Activated CD4-positive, alpha-beta T cell treated with anti-CD3 and anti-CD28 coated beads, Interleukin-2, amount 50 U/mL, for 24 hours (primary cell): Measurements from ENCODE around the gene ATP1A4.

Source experiments
- DNase-seq, 2 donors: peaks; one replicate each; pipeline ENCODE4 v3.0.0-alpha.2; 2020; ENCODE audit warnings: low read depth in 1 of 2, low spot score in 1 of 2

ATP1A4 gene

DNA sequence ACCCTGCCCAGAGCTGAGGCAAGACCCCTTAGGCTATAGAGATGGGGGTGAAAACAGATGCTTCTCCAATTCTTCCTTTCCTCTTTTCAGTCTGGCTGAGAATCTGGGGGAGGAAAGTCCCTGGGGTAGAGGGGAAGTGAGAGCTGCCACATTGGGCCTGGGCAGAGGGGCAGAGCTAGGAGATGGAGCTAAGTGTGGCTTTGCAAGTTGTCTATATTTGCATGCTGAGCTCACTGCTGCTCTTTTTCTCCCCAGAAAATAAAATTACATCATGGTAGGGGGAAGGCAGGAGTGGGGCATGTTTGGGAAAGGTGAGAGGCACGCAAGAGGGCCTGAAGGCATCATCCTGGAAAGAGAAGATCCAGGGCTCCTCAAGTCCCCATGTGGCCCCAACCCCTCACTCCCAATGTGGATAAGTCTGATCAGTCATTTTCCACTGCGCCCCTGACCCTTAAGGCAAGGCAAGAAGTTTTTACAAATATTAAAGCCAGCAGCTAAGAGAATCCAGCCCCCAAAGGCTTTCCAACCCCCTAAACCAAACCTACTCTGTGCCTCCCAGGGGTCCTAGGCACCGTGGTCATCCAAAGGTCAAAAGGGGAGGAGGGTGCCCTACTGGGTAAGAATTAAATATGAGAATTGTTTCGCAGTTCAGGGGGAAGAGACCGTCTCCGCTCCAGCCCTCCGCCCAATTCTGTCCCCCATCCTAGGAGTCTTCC is 53.3 kb downstream of the ATP1A4 start:
- no peak for DNase-seq

DNA sequence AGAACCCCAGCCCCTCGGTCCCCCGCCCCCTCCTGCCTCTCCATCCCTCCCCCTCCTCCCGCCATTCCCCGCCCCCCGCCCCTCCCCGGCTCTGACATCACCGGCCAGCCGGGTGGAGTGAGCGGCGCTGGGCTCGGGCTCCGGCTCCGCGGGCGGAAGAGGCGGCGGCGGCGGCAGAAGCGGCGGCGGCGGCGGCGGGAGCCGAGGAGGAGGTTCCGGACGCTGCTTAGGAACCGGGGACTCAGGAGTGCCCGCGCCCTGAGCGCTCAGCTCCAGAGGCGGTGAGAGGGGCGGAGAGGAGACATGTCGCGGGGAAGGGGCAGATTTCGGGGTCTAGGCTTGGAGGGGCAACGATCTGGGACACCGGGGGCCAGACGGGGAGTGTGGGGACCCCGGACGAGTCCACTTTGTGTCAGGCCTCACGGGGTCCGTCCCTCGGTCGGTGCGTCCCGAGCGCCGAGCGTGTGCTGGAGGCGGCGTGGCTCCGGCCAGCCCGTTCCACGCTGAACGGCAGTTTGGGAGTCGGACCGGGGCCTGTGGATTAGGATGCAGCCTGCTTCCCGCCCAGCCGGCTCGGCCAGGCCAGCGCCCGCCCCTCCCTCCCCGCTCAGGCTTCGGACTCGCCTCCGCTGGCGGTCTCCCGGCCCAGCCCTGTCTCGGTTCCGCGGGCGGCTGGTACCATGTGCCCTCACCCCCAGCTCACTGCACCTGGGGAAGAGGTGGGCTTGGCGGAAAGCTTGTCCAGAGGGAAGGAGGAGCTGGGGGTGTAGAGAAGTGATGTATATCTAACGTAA is 54.0 kb downstream of the ATP1A4 start, which contains the start of gene PEA15:
Gene PEA15, plus strand, starts transcription at position 143 of the 794 bp plus-strand sequence. CDS start 6,161 bp downstream, outside the sequence.
- peak; percentile 40 to 63 for DNase-seq

DNA sequence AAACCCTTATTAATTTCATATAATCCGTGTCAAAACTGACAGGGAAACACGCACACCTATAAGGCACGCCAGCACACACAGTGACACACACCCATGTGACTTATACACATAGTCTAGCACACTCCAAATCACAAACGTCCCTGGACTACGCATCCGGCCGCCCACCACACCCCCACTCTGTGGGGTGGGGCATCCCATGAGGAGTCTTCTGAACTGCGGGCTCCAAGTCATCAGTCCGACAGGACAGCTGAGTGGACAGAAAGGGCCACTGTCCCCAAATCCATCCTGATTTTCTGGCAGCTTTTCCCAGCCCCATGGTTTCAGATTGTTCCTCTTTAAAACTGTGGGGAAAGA is 54.6 kb downstream of the ATP1A4 start:
- no peak for DNase-seq

DNA sequence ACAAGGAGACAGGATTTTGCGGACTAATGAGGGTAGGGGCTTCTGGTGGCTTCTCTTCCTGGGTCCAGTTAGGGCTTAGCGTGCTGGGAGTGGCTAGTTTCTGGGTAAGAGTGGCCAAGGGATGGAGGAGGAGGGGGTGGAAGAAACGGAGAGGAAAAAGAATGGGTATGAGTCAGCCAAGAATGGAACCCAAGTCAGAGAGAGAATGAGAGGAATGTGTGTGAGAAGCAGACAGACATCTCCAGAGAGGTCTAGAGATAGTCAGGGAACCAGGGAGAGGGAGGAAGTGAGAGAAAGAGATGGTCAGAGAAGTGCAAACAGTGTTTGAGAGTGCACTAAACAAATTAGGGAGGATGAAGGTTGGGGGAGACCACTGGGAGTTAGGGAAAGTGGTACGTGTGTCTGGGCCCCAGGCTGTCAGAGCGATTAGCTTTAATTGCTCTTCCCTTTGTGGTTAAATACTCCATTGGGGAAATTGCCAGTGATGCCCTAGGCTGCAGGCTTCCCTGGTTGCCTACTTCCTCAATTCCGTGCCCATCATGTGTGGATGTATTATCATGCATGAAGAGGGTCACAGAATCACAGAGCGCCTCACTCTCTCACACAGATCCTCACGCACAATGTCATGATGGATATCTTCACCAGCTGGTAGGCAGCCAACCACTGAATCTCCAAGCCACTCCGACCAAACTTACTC is 55.2 kb downstream of the ATP1A4 start:
- no peak for DNase-seq

DNA sequence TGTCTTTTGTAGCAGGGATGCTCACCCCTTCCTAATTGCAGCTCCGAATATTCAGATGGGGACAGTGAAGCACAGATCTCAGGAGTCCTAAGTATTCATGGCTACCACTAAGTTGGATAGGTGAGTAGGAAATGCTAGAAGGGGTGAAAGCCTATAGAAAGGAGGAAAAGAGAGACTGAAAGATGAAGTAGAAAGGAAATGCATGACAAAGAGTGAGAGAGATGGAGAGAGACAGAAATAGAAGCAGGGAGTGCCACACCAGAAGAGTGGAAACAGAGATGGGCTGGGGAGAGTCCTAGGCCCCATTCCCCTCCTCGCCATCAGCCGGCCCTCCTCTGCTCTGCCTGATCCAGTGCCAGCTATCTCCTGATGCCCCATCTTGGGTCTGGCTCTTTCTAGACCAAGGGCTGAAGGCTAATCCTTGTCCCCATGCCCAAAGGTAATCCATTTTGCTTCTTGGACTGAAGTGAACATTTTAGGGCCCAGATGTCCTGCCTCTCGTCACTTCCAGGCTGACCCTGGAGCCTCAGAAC is 55.8 kb downstream of the ATP1A4 start:
- no peak for DNase-seq

DNA sequence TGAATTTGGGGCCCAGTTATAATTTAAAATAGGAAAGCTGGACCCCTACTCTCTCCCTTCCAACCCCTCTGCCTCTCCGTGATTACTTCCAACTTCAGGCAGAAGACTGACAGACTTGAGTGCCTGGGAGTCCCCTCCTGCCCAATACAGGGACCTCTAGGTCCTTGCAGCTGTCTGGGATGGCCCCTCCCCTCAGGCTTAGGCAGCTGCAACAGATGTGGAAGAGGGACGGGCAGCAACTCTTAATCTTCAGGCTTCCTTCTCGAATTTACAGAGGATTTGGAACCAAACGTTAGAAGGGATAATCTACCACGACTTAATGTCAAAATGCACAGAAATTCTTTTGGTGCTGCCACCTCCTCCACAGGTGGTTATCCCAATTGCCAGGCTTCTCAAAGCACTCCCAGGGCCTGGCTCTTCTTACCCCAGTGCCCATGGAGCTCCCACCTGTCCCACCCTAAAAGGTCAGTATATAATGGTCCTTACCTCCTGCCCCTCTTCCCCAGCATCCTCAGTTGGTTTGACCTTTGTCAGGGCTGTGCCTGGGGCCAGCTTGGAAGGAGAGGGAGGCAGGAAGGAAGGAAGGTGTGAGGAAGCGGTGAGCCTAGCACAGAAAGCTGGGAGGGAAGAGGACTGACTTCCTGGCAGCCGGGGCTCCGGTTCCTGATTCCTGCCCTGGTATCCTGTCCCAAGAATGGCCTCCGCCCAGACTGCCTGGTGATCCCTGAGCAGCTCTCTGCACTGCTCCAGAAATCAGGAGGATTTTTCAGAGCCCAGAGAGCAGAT is 56.6 kb downstream of the ATP1A4 start:
- no peak for DNase-seq

DNA sequence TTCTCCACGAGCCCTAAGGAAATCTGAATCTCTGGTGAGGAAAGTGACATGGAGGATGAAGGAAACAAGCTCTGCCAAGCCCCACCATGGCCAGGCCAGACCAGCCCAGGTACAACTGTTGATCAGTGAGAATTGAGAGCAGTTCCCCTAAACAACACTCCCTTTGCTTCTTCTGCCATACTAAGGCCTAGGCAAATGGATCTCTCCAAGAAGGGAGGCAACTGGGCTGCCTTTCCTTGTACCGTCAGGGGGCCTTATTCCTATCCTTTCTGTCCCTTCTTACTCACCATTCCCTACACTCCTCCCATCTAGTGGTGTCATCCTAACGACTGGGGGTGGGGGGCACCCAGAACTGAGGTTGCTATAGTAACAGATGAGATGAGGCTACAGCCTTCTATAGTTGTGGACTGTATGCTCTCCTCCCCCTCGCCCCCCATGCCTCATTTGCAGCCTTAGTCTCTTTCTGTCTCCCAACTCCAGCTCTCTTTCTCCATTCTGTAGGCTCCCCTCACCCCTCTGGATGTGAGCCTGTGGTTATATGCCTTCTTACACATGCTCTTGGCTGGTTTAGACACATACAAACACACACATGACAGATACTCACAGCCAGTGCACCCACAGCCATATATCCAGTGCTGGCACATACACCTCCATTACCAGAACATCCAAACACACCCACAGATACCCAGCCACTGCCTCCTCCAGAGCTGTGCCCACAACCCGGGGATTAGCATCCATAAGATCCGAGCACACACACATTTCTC is 57.3 kb downstream of the ATP1A4 start:
- no peak for DNase-seq

DNA sequence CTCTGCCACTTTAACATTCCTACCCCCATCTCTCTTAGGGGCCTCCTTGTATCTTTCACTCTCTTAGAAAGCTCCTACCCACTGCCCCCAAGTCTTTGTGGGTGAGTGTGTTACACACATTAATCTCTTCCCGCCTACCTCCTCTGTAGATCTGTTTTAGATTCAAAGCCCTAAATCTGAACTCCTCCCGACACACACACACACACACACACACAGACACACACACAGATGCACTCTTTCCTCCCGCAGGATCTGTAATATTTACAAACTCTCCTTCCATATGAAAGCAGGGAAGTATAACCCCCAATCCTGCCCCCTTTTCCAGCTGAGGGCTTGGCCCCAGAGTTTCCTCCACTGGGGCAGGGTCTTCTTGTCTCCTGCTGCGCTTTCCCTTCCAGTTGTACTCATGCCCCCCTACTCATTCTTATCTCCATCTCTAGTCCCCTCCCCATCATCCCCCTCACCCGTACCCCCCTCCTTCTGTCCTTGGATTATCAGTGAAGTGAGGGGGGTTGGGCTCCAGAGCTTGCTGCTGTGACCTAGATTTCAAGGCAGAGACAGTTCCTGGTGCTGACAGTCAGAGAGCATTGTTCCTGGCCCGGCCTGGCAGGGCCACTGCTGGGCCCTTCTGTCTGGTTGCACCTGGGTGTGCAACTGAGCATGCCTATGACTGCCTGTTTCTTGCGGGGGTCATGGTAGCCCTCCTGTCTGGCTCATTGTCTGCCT is 58.1 kb downstream of the ATP1A4 start:
- DNase-seq: no peak

DNA sequence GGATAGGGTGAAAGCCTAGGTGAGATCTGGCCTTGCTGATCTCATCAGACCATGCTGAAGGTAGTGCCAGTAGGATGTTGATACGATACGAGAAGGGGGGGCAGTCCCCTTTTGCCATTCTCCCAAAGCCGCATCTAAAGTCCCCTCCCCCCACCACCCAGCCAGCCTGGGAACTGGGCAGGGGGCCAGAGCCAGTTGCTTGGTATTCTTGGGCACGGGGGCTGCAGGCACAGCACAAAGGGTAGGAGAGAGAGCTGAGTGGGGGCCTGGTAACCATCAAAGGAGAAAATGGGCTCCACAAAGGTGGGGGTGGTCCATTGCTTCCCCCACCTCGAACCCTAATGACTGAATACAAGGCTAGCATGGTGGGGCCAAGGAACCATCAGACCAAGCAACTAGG is 59.2 kb downstream of the ATP1A4 start:
- no peak for DNase-seq

DNA sequence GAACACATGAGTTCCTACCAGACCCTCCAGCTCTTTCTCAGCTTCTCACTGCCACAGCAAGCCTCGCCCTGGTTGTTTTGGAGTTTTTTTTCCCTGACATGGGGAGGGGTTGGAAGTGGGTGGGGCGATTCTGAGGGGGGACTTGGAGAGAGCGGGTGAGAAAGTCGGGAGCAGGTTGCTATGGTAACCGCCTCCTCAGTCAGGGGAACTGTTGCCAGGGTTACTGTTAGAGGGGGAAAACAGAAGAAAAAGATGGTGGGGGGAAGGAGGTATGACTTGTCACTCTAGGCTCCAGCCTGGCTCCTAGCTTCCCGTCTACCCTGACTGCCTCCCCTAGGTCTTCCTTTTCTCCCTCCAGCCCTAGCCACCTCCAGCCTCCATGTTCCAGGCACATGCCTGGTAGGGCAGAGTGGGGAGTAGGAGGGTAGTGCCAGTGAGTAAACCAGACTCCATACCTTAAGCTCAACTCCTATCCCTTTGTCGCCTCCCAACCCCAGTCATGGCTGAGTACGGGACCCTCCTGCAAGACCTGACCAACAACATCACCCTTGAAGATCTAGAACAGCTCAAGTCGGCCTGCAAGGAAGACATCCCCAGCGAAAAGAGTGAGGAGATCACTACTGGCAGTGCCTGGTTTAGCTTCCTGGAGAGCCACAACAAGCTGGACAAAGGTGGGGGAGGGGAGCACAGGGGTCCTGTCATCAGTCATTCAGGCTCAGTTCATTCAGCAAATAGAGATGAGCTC is 59.8 kb downstream of the ATP1A4 start:
- DNase-seq: no peak

DNA sequence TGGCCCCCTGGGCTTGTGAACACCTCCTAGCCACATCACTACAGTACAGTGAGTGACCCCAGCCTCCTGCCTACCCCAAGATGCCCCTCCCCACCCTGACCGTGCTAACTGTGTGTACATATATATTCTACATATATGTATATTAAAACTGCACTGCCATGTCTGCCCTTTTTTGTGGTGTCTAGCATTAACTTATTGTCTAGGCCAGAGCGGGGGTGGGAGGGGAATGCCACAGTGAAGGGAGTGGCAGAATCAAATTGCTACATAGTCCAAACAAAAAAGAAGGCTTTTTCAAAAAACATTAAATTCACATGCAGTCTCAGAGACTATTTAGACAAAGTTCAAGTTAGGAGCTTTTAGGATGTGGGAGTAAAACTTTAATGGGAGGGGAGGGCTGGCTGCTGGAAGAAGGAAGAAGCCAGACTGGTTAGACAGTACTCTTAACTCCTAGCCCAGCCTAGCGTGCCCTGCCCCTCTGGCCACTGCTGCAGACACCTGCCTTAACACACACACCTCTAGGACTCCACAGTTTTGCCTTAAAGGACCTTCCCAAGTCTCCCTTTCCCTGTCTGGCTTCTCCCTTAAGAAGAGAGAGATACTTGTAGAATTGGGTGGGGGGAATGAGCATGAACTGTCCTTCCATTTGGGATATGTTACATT is 63.2 kb downstream of the ATP1A4 start:
- no peak for DNase-seq

DNA sequence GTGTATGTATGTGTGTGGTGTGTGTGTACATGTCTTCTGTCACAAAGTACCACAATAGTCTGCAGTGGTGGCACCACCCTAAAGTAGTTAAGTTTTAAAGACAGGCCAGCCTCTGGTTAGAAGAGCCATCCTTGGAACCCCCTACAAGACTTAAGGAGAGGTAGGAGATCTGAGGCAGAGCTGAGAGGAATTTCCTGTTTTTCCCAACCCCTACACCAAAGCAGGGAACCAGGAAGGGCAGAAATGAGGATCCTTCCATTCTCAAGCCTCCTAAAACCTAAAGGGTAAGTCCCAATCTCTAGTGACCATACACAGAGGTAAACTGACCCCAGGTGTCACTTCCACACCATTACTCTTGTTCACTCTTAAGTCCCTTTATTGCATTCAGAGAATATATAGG is 64.9 kb downstream of the ATP1A4 start:
- DNase-seq: no peak

DNA sequence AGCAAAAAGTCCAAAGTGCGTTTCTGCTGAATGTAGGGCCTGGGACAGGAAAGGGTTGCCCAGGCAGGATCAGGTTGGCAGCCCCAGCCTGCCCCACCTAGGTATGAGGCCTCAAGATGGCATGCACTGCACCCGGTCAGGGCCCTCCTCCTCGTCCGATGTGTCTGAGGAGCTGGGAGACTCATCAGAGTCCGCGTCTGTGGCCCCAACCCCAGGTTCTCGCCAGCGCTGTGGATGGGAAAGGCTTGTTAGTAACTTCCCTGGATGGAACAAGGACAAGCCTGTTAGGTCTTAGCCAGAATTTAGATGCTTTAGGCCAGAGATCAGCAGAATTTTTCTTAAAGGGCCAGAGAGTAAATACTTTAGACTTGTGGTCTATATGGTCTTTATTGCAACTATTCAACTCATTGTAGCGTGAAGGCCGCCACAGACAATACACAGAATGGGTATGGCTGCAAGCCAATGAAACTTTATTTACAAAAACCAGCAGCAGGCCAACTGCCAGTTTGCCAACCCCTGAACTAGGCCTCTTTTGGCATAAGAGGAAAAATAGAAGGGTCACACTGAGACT is 66.2 kb downstream of the ATP1A4 start:
- no peak for DNase-seq

DNA sequence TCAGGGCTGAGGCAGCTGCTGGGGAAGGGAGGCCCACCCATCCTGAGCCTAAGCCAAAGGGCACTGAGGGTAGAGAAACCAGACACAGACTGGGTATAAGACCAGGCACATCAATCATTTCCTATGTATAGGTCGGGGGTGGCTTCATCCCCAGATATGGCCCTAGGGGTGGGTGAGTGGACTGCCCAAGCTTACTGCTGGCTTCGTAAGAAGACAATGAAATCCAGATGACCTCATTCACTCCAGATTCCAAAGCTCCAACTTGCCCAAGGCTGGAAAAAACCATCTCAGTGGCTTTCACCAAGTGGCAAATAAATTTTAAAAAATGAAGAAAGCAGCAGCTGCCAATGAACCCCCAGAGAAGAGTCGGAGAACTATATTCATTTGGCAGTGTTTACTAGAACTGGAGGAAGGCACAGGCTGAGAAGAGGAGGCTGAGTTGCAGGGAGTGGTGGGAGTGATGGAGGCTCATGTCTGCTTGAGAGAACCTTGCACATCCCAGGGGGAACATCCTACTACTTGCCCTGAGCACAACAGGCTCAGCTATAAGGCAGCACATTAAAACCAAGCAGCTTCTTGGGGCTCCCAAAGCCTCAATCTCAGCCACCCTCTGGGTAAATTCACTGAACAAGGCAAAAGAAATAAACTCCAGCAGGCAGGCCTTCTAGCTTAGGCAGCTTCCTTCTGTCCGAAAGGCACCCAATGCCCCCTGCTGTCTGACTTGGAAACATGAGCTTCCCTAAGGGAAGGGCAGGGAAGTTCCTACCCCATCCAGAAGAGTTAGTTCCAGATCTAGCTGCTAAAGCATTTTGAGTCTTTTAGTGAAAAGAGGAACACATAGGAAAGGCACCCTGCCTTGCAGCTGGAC is 67.9 kb downstream of the ATP1A4 start:
- no peak for DNase-seq

DNA sequence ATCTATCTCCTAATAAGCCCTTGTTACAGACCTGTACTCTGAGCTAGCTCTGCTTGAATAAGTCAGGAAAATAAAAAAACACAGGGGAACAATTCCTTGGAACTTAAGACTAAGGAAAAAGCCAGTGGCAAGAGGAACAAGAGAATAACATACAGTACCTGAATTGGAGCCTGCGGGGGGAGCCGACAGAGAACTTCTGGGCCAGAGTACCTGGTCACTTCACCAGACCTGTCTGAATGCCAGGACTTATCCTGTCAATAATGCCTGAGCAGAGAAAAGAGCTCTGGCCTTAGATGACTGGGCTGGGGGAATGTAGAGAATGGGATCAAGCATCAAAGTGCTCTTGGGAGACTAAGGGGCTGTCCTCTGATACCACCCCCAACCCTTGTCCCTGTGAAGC is 68.9 kb downstream of the ATP1A4 start:
- DNase-seq: no peak

DNA sequence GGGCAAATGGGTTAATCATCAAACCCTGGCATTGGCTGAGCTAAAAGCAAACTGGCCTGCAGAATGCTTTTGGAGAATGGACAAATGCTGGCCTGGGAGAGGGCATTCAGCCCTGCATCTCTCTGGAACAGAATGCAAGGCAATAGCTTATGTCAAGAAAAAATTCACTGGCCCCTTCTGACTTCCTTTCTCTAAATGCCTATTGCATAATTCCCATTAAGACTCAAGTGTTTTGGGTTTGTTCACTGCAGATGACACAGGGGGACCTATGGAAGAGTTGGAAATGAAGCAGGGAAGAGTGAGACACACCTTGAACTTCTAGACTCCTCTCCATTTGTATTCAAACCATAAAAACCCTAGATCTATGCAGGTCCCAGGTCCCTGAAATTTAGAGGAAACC is 69.7 kb downstream of the ATP1A4 start:
- DNase-seq: no peak

DNA sequence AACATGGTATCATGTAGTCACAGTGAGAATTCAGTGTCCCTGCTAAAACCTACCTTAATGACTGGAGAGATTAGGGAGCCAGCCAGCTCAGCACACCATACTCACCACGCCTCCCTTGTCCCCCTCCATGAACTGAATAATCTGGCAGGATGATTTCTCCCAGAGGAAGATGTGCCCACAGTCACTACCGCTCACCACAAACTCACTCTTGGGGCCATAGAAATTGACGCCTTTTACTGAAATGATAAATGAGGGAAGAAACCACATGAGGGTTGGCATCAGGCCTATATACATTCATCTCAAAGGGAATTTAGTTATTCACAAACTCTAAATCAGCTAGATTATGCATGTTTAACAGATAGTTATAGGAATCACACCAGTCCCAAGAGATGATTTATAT is 71.1 kb downstream of the ATP1A4 start:
- DNase-seq: no peak
